HUES6 (cell line): ENCODE results near the gene EIF2AK3.
A peak's percentile ranks its signal among the peaks of the same experiment; 100 is the strongest.

Source experiments
- H3K27ac ChIP-seq: 2 replicates; pipeline ENCODE4 v1.7.0; 2013; ENCODE audit warnings: low read depth, mild to moderate bottlenecking, low read length, inconsistent platforms
- H3K27me3 ChIP-seq: 2 replicates; pipeline ENCODE4 v1.6.1; 2013; ENCODE audit warnings: low read length; ENCODE audit not compliant: control insufficient read depth, insufficient read depth
- H3K36me3 ChIP-seq: 2 replicates; pipeline ENCODE4 v1.6.1; 2013; ENCODE audit warnings: low read length; ENCODE audit not compliant: control insufficient read depth, insufficient read depth
- H3K4me1 ChIP-seq: 2 replicates; pipeline ENCODE4 v1.6.1; 2013; ENCODE audit warnings: low read length; ENCODE audit not compliant: control insufficient read depth, insufficient read depth
- H3K4me3 ChIP-seq: 2 replicates; pipeline ENCODE4 v1.5.1; 2013; ENCODE audit warnings: low read depth, low read length
- H3K9ac ChIP-seq: one replicate; pipeline ENCODE4 v1.6.1; 2013; ENCODE audit warnings: mild to moderate bottlenecking, low read length
- H3K9me3 ChIP-seq: 2 replicates; pipeline ENCODE4 v1.6.1; 2013; ENCODE audit warnings: low read depth, low read length; ENCODE audit not compliant: control insufficient read depth, insufficient read depth

Gene EIF2AK3

GRCh38 chr2:88627055-88627855 lies at the start of gene EIF2AK3:
Gene EIF2AK3, minus strand, starts transcription at chr2:88627464. Its CDS starts 190 bp downstream, at chr2:88627274.
- no peaks in the 10 kb centered on the region for H3K27me3 ChIP-seq

GRCh38 chr2:88673363-88673762 lies 46.1 kb upstream of the EIF2AK3 start:
- Histone ChIP-seq H3K36me3 (no peaks in the 10 kb centered on the region), H3K27me3 (no peaks in the 10 kb centered on the region), H3K27ac (no peak overlapping the region), H3K9ac (no peak overlapping the region), H3K4me3 (no peak overlapping the region), H3K9me3 (no peaks in the 10 kb centered on the region), H3K4me1 (no peaks in the 10 kb centered on the region)

More at GRCh38 chr2:88627055-88627855, at the start of gene EIF2AK3:
- Histone ChIP-seq H3K9ac (peak within 1 kb of the TSS; percentile 92), H3K36me3 (no peaks in the 10 kb centered on the region), H3K4me3 (peak within 1 kb of the TSS; percentile 85), H3K4me1 (peaks cover 57% of the 10 kb centered on the region), H3K9me3 (no peaks in the 10 kb centered on the region), H3K27ac (peak within 1 kb of the TSS; percentile 63; the same call in 1 of the 2 replicates)

- Histone ChIP-seq H3K9me3 (no peaks in the 10 kb centered on the region), H3K27ac (no peak overlapping the region), H3K4me3 (no peak overlapping the region), H3K27me3 (no peaks in the 10 kb centered on the region), H3K36me3 (no peaks in the 10 kb centered on the region), H3K4me1 (no peaks in the 10 kb centered on the region; the same call in 1 of the 2 replicates), H3K9ac (no peak overlapping the region)
These were observed 44.6 kb upstream of the EIF2AK3 start for GRCh38 chr2:88671786-88672427.

- Histone ChIP-seq H3K4me1 (no peaks in the 10 kb centered on the region; the same call in 1 of the 2 replicates), H3K27ac (no peak overlapping the region), H3K27me3 (no peaks in the 10 kb centered on the region), H3K4me3 (no peak overlapping the region), H3K9ac (no peak overlapping the region), H3K36me3 (no peaks in the 10 kb centered on the region), H3K9me3 (no peaks in the 10 kb centered on the region)
These were observed 42.4 kb upstream of the EIF2AK3 start for GRCh38 chr2:88669482-88670214.

GRCh38 chr2:88668862-88669261 lies 41.6 kb upstream of the EIF2AK3 start:
- Histone ChIP-seq H3K9me3 (peaks cover under 1% of the 10 kb centered on the region; the same call in 1 of the 2 replicates), H3K36me3 (no peaks in the 10 kb centered on the region), H3K4me1 (no peaks in the 10 kb centered on the region; the same call in 1 of the 2 replicates), H3K4me3 (no peak overlapping the region), H3K27me3 (no peaks in the 10 kb centered on the region), H3K27ac (no peak overlapping the region), H3K9ac (no peak overlapping the region)

- H3K9ac ChIP-seq, result no peak overlapping the region
- peaks cover 5% of the 10 kb centered on the region; the same call in 1 of the 2 replicates for H3K9me3 ChIP-seq
- no peaks in the 10 kb centered on the region; the same call in 1 of the 2 replicates for H3K4me1 ChIP-seq
- H3K27me3 ChIP-seq, result no peaks in the 10 kb centered on the region
- no peaks in the 10 kb centered on the region for H3K36me3 ChIP-seq
- H3K4me3 ChIP-seq, result no peak overlapping the region
- H3K27ac ChIP-seq, result no peak overlapping the region
These were observed 40.0 kb upstream of the EIF2AK3 start for GRCh38 chr2:88667219-88667618.

- H3K36me3 ChIP-seq, result no peaks in the 10 kb centered on the region
- H3K27me3 ChIP-seq, result no peaks in the 10 kb centered on the region
- H3K9ac ChIP-seq, result no peak overlapping the region
- no peak overlapping the region for H3K27ac ChIP-seq
- peaks cover 5% of the 10 kb centered on the region; the same call in 1 of the 2 replicates for H3K9me3 ChIP-seq
- no peak overlapping the region for H3K4me3 ChIP-seq
- H3K4me1 ChIP-seq, result no peaks in the 10 kb centered on the region; the same call in 1 of the 2 replicates
These were observed 39.3 kb upstream of the EIF2AK3 start for GRCh38 chr2:88666576-88666975.

GRCh38 chr2:88660622-88661021 lies 33.4 kb upstream of the EIF2AK3 start:
- H3K4me1 ChIP-seq, result peaks cover 17% of the 10 kb centered on the region

GRCh38 chr2:88659538-88659915 lies 32.3 kb upstream of the EIF2AK3 start:
- Histone ChIP-seq H3K27me3 (no peaks in the 10 kb centered on the region), H3K9me3 (peaks cover 5% of the 10 kb centered on the region; the same call in 1 of the 2 replicates), H3K4me3 (no peak overlapping the region), H3K36me3 (no peaks in the 10 kb centered on the region), H3K4me1 (peaks cover 17% of the 10 kb centered on the region), H3K27ac (peak overlapping the region; percentile 70), H3K9ac (peak overlapping the region; percentile 18)

More at GRCh38 chr2:88660622-88661021, 33.4 kb upstream of the EIF2AK3 start:
- H3K9ac ChIP-seq, result no peak overlapping the region
- H3K36me3 ChIP-seq, result no peaks in the 10 kb centered on the region
- H3K27ac ChIP-seq, result no peak overlapping the region
- H3K9me3 ChIP-seq, result peaks cover 5% of the 10 kb centered on the region; the same call in 1 of the 2 replicates
- H3K27me3 ChIP-seq, result no peaks in the 10 kb centered on the region
- no peak overlapping the region for H3K4me3 ChIP-seq

- H3K4me1 ChIP-seq, result peaks cover 17% of the 10 kb centered on the region
- H3K4me3 ChIP-seq, result no peak overlapping the region
- peak overlapping the region; percentile 18 for H3K9ac ChIP-seq
- no peaks in the 10 kb centered on the region for H3K27me3 ChIP-seq
- peaks cover 5% of the 10 kb centered on the region; the same call in 1 of the 2 replicates for H3K9me3 ChIP-seq
- H3K36me3 ChIP-seq, result no peaks in the 10 kb centered on the region
- peak overlapping the region; percentile 70 for H3K27ac ChIP-seq
These were observed 31.7 kb upstream of the EIF2AK3 start for GRCh38 chr2:88658881-88659537.
